Measurements from ENCODE around the gene SEL1L3.

Gene SEL1L3

DNA sequence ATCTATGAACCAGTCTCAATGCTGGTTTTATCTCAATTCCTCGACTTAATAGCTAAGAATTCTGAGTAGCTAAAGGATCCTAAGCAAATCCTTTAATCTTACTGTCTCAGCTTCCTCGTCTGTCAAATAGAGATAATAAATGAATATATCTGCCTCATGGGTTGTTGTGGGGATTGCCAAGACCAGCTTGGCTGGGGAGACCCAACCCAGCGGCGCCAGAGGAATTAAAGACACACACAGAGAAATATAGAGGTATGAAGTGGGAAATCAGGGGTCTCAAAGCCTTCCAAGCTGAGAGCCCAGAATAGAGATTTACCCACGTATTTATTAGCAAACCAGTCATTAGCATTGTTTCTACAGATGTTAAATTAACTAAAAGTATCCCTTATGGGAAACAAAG, 165.3 kb downstream of the SEL1L3 start:
- TF ChIP-seq ZFX (IDR thresholded peaks at IDR 0.05; ENCODE audit: borderline replicate concordance) = no peak
- TF ChIP-seq, protein P1, sequence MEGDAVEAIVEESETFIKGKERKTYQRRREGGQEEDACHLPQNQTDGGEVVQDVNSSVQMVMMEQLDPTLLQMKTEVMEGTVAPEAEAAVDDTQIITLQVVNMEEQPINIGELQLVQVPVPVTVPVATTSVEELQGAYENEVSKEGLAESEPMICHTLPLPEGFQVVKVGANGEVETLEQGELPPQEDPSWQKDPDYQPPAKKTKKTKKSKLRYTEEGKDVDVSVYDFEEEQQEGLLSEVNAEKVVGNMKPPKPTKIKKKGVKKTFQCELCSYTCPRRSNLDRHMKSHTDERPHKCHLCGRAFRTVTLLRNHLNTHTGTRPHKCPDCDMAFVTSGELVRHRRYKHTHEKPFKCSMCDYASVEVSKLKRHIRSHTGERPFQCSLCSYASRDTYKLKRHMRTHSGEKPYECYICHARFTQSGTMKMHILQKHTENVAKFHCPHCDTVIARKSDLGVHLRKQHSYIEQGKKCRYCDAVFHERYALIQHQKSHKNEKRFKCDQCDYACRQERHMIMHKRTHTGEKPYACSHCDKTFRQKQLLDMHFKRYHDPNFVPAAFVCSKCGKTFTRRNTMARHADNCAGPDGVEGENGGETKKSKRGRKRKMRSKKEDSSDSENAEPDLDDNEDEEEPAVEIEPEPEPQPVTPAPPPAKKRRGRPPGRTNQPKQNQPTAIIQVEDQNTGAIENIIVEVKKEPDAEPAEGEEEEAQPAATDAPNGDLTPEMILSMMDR (IDR thresholded peaks at IDR 0.05) = no peak
- no peak overlapping the region for H3K27ac ChIP-seq
